Endothelial cell of umbilical vein (primary cell): Measurements from ENCODE around the gene NAV2. TPM values are rescaled to one million over a fixed set of nuclear protein-coding genes. Genes with fewer than 3 reads are reported as not detected.

Experiments
- BruUV-seq: library from RNA; stranded (reverse); fragments of 400-500 nt; replicated peaks from 2 replicates; lab custom pipeline; 2021; lab: Mats Ljungman, UMichigan
- CTCF ChIA-PET: fragments of 300-600, 350-600 bp; sonication (Branson Sonifier 250); formaldehyde crosslinking; loops from one replicate; lab custom pipeline; 2021; ENCODE audit warnings: antibody characterized with exemption, inconsistent platforms; lab: Charles Lee
- POLR2A ChIA-PET: fragments of 300-600, 350-600 bp; sonication (Branson Sonifier 250); formaldehyde crosslinking; loops from one replicate; lab custom pipeline; 2021; ENCODE audit warnings: antibody characterized with exemption, inconsistent platforms; lab: Charles Lee
- DNase-seq: peaks from one replicate; pipeline ENCODE4 v3.0.0-alpha.2; 2011; ENCODE audit warnings: low read depth, low spot score
- FAIRE-seq: peaks from 2 replicates; lab custom pipeline; 2011; peaks lifted over from hg19 to GRCh38; lab: Jason Lieb, UNC
- H2AFZ ChIP-seq: 2 replicates; pipeline ENCODE4 v1.6.0; 2012; ENCODE audit warnings: low read depth, low read length, control low read depth, inconsistent platforms
- H3K27ac ChIP-seq: 2 replicates; pipeline ENCODE4 v1.5.1; 2011; ENCODE audit warnings: low read depth, mild to moderate bottlenecking, control low read depth, low read length, moderate library complexity; ENCODE audit not compliant: insufficient read depth
- H3K27me3 ChIP-seq, 2 experiments: 2 replicates each; pipeline versions ENCODE4 v1.6.0 to v1.6.1; 2011; ENCODE audit warnings: low read length in 2 of 2, mixed read lengths in 1 of 2; ENCODE audit not compliant: control insufficient read depth in 2 of 2, insufficient read depth in 2 of 2
- H3K36me3 ChIP-seq, 2 experiments: 2 replicates in 1 of 2; 3 replicates in 1 of 2; pipeline ENCODE4 v1.5.1; 2011; ENCODE audit warnings: low read length in 2 of 2, mild to moderate bottlenecking in 1 of 2, moderate library complexity in 1 of 2; ENCODE audit not compliant: control insufficient read depth in 2 of 2, insufficient read depth in 2 of 2; ENCODE audit errors: extremely low read depth in 1 of 2
- H3K4me1 ChIP-seq: 3 replicates; pipeline ENCODE4 v1.5.1; 2011; ENCODE audit warnings: mild to moderate bottlenecking, low read length; ENCODE audit not compliant: control insufficient read depth, insufficient read depth; ENCODE audit errors: extremely low read depth
- H3K4me2 ChIP-seq: 2 replicates; pipeline ENCODE4 v1.6.1; 2011; ENCODE audit warnings: low read length, control low read depth, mixed read lengths; ENCODE audit not compliant: insufficient read depth
- H3K4me3 ChIP-seq, 3 experiments: fragments of 200-600 bp in 1 of 3; sonication (generic), shearing (Covaris generic) in 1 of 3; replicated peaks in 1 of 3; 2 replicates each; pipeline ENCODE4 v1.5.1; 2011 to 2016; ENCODE audit warnings: control low read depth in 3 of 3, low read length in 3 of 3, mild to moderate bottlenecking in 2 of 3, inconsistent platforms in 1 of 3, low read depth in 1 of 3, moderate library complexity in 1 of 3; ENCODE audit not compliant: insufficient read depth in 1 of 3
- H3K79me2 ChIP-seq: 2 replicates; pipeline ENCODE4 v1.6.0; 2012; ENCODE audit warnings: low read length, inconsistent platforms; ENCODE audit not compliant: control insufficient read depth, insufficient read depth
- H3K9ac ChIP-seq: replicated peaks from 2 replicates; pipeline ENCODE3; 2011; ENCODE audit warnings: low read length, control low read depth; ENCODE audit not compliant: insufficient read depth; ENCODE audit errors: extremely low read depth
- H3K9me1 ChIP-seq: replicated peaks from 3 replicates; pipeline ENCODE4 v1.6.0; 2011; ENCODE audit warnings: mild to moderate bottlenecking, low read length; ENCODE audit not compliant: control insufficient read depth, insufficient read depth; ENCODE audit errors: extremely low read depth
- H3K9me3 ChIP-seq: replicated peaks from 2 replicates; pipeline ENCODE4 v1.5.1; 2012; ENCODE audit warnings: low read length, inconsistent platforms; ENCODE audit not compliant: control insufficient read depth, insufficient read depth
- H4K20me1 ChIP-seq: replicated peaks from 2 replicates; pipeline ENCODE3; 2011; ENCODE audit warnings: mild to moderate bottlenecking, low read length; ENCODE audit not compliant: control insufficient read depth, insufficient read depth; ENCODE audit errors: extremely low read depth
- CTCF ChIP-seq, 2 donors: IDR thresholded peaks; 1 replicate in 1 of 2; 2 replicates in 1 of 2; pipeline ENCODE4 v1.5.1; 2011; ENCODE audit warnings: low read length in 2 of 2, mild to moderate bottlenecking in 2 of 2, moderate library complexity in 2 of 2, control low read depth in 1 of 2, inconsistent platforms in 1 of 2, low read depth in 1 of 2; ENCODE audit not compliant: insufficient read depth in 1 of 2; ENCODE audit errors: extremely low read depth in 1 of 2
- EZH2 ChIP-seq: IDR thresholded peaks from 2 replicates; pipeline ENCODE4 v1.6.1; 2012; ENCODE audit warnings: borderline replicate concordance, low read depth, mild to moderate bottlenecking, moderate library complexity, low read length, inconsistent platforms; ENCODE audit not compliant: severe bottlenecking
- FOS ChIP-seq: IDR thresholded peaks from 2 replicates; pipeline ENCODE4 v1.6.1; 2011; ENCODE audit warnings: mild to moderate bottlenecking, low read length, moderate library complexity, borderline replicate concordance; ENCODE audit not compliant: insufficient read depth
- POLR2A ChIP-seq: IDR thresholded peaks from 2 replicates; pipeline ENCODE4 v1.6.1; 2012; ENCODE audit warnings: low read depth, mild to moderate bottlenecking, control low read depth, low read length
- POLR2AphosphoS5 ChIP-seq: IDR thresholded peaks from 2 replicates; pipeline ENCODE4 v1.6.1; 2012; ENCODE audit warnings: low read depth, mild to moderate bottlenecking, control low read depth, low read length, moderate library complexity; ENCODE audit not compliant: insufficient read depth
- dilution Hi-C: fragments of 300-500 bp; cut with MboI; formaldehyde crosslinking; loops from one replicate; pipeline ENCODE4 v1.15.0; 2019; ENCODE audit warnings: low sequenced_read_pairs; ENCODE audit not compliant: extremely low pct_ligation_motif_present
- intact Hi-C: fragments of 100-400 bp; cut with micrococcal nuclease; formaldehyde crosslinking; loops from one replicate; pipeline ENCODE4 v1.10.0; 2022
- polyA plus RNA-seq, 4 experiments: library from polyadenylated mRNA; depleted of rRNA in 3 of 4; stranded (reverse) in 3 of 4; unstranded in 1 of 4; fragments of >200 nt; gene quantifications; 2 replicates each; pipeline versions ENCODE4 v1.2.1 to v1.2.3, GENCODE V29; 2011 to 2012; ENCODE audit warnings: missing spikeins in 1 of 4
- total RNA-seq: library from RNA; stranded (reverse); gene quantifications from 2 replicates; pipeline ENCODE4 v1.2.3, GENCODE V29; 2021

Gene NAV2
- total and polyA plus RNA-seq, 2 donors (not counting 3 experiments of a cell fraction or from before 2014, with no cell fraction given): 10.9 to 68.0 TPM

- Histone ChIP-seq H3K36me3 (peaks cover 7 to 13% of the 10 kb centered on the region in 2 experiments), H4K20me1 (no peaks in the 10 kb centered on the region), H3K9ac (no peak overlapping the region), H3K79me2 (no peaks in the 10 kb centered on the region), H3K4me3 (no peak overlapping the region), H3K9me3 (no peaks in the 10 kb centered on the region), H3K4me2 (no peak overlapping the region), H3K4me1 (peaks cover 12% of the 10 kb centered on the region), H2AFZ (no peak overlapping the region), H3K9me1 (no peaks in the 10 kb centered on the region), H3K27me3 (no peaks in the 10 kb centered on the region), H3K27ac (no peak overlapping the region)
- FAIRE-seq (no peak), DNase-seq (no peak)
- ChIA-PET CTCF (interaction anchor here (0.6 to 1.3 kb wide), 3 partner anchors 9 to 152 kb away, joined by 3 read pairs; no protein-coding TSS in a partner anchor), POLR2A (interaction anchor here (0.7 kb wide), 1 partner anchor 13 kb away, joined by 3 read pairs; no protein-coding TSS in a partner anchor)
- intact Hi-C loops (no loop called here), dilution Hi-C loops (no loop called here)
- TF ChIP-seq FOS (no peak), EZH2 (no peak), CTCF (IDR thresholded peaks at IDR 0.05; ENCODE audit: extremely low read depth in 1 of 2, insufficient read depth in 1 of 2, low read depth in 1 of 2, low read length in 2 of 2) (no peak), POLR2AphosphoS5 (no peak), POLR2A (no peak)
- no TSS peak for BruUV-seq
Measured at GRCh38 chr11:20088397-20089225, 376.0 kb downstream of the NAV2 start.
